HL-60 (cell line): ENCODE measurements around the gene PRG2.

Experiments
- CTCF ChIP-seq: IDR thresholded peaks from one replicate; pipeline ENCODE4 v1.5.1; 2011; ENCODE audit warnings: low read length, control low read depth, inconsistent platforms; ENCODE audit not compliant: insufficient read depth
- GABPA ChIP-seq: IDR thresholded peaks from 2 replicates; pipeline ENCODE4 v1.6.1; 2012; ENCODE audit warnings: low read depth
- POLR2AphosphoS5 ChIP-seq: IDR thresholded peaks from 2 replicates; pipeline ENCODE4 v1.6.1; 2012; ENCODE audit warnings: low read depth

GRCh38 chr11:57439786-57440185 is 49.3 kb upstream of the PRG2 start:
- TF ChIP-seq CTCF (no peak), GABPA (no peak), POLR2AphosphoS5 (no peak)
